CD4-positive, alpha-beta T cell treated with Interleukin-12 subunit alpha and Interleukin-12 subunit beta, for 1 hour (primary cell): Measurements from ENCODE around the gene NELL1.

Experiments used
- DNase-seq: peaks from one replicate; pipeline ENCODE4 v3.0.0-alpha.2; 2020

The NELL1 gene

GRCh38 chr11:20669820-20670684 lies 666 bp downstream of the NELL1 start:
- DNase-seq = no peak

GRCh38 chr11:20670932-20671403 lies 1.6 kb downstream of the NELL1 start:
- DNase-seq = no peak

- DNase-seq = no peak
Measured at GRCh38 chr11:20671856-20672546, 2.6 kb downstream of the NELL1 start.

- DNase-seq = no peak
Measured at GRCh38 chr11:20672575-20672974, 3.2 kb downstream of the NELL1 start.

GRCh38 chr11:20676658-20677057 lies 7.3 kb downstream of the NELL1 start:
- DNase-seq = no peak

GRCh38 chr11:20688761-20689160 lies 19.4 kb downstream of the NELL1 start:
- DNase-seq = no peak

GRCh38 chr11:20707876-20708275 lies 38.5 kb downstream of the NELL1 start:
- DNase-seq = no peak

GRCh38 chr11:20712912-20713311 lies 43.5 kb downstream of the NELL1 start:
- no peak for DNase-seq

- no peak for DNase-seq
Measured at GRCh38 chr11:20715464-20715863, 46.1 kb downstream of the NELL1 start.

GRCh38 chr11:20715931-20716330 lies 46.5 kb downstream of the NELL1 start:
- DNase-seq = no peak

- no peak for DNase-seq
Measured at GRCh38 chr11:20719821-20720220, 50.4 kb downstream of the NELL1 start.

GRCh38 chr11:20723366-20723765 lies 54.0 kb downstream of the NELL1 start:
- DNase-seq = no peak

- no peak for DNase-seq
Measured at GRCh38 chr11:20729597-20730105, 60.3 kb downstream of the NELL1 start.

- DNase-seq = no peak
Measured at GRCh38 chr11:20731676-20732215, 62.4 kb downstream of the NELL1 start.

GRCh38 chr11:20739107-20739506 lies 69.7 kb downstream of the NELL1 start:
- no peak for DNase-seq

GRCh38 chr11:20739577-20739976 lies 70.2 kb downstream of the NELL1 start:
- DNase-seq = no peak

- DNase-seq = no peak
Measured at GRCh38 chr11:20754933-20755332, 85.5 kb downstream of the NELL1 start.

- no peak for DNase-seq
Measured at GRCh38 chr11:20759541-20759940, 90.2 kb downstream of the NELL1 start.

GRCh38 chr11:20760811-20761210 lies 91.4 kb downstream of the NELL1 start:
- no peak for DNase-seq

- DNase-seq = no peak
Measured at GRCh38 chr11:20762116-20762844, 92.9 kb downstream of the NELL1 start.

GRCh38 chr11:20762980-20763379 lies 93.6 kb downstream of the NELL1 start:
- DNase-seq = no peak

GRCh38 chr11:20770414-20770946 lies 101.1 kb downstream of the NELL1 start:
- no peak for DNase-seq

- no peak for DNase-seq
Measured at GRCh38 chr11:20771026-20771425, 101.6 kb downstream of the NELL1 start.
